MM.1S (cell line): ENCODE data around the gene SMARCA4.

ENCODE experiments used
- DNase-seq: peaks from one replicate; pipeline ENCODE4 v3.0.0-alpha.2; 2015
- H2AFZ ChIP-seq: fragments of 300-600 bp; sonication (generic); 2 replicates; pipeline ENCODE4 v1.6.0; 2016; ENCODE audit warnings: antibody characterized with exemption, low read length
- H3F3A ChIP-seq: fragments of 300-600 bp; sonication (generic); 2 replicates; pipeline ENCODE4 v1.6.1; 2016; ENCODE audit warnings: mild to moderate bottlenecking, antibody characterized with exemption, low read length, moderate library complexity, mixed read lengths; ENCODE audit not compliant: insufficient read depth
- H3K27ac ChIP-seq: fragments of 300-600 bp; sonication (generic); 2 replicates; pipeline ENCODE4 v1.5.1; 2016; ENCODE audit warnings: mild to moderate bottlenecking, low read length
- H3K27me3 ChIP-seq: fragments of 300-600 bp; sonication (generic); replicated peaks from 2 replicates; pipeline ENCODE4 v1.6.0; 2016; ENCODE audit warnings: low read length; ENCODE audit not compliant: insufficient read depth
- H3K36me3 ChIP-seq: fragments of 300-600 bp; sonication (generic); replicated peaks from 2 replicates; pipeline ENCODE4 v1.6.1; 2016; ENCODE audit warnings: mild to moderate bottlenecking, low read length, mixed read lengths; ENCODE audit not compliant: insufficient read depth
- H3K4me1 ChIP-seq: fragments of 300-600 bp; sonication (generic); 2 replicates; pipeline ENCODE4 v1.6.1; 2016; ENCODE audit warnings: low read length, mixed read lengths
- H3K4me2 ChIP-seq: fragments of 300-600 bp; sonication (generic); 2 replicates; pipeline ENCODE4 v1.6.0; 2016; ENCODE audit warnings: low read depth, low read length
- H3K4me3 ChIP-seq: fragments of 300-600 bp; sonication (generic); 2 replicates; pipeline ENCODE4 v1.5.1; 2016; ENCODE audit warnings: low read length, mixed read lengths
- H3K79me2 ChIP-seq: fragments of 300-600 bp; sonication (generic); 2 replicates; pipeline ENCODE4 v1.6.1; 2016; ENCODE audit warnings: mixed run types, low read length, mixed read lengths
- H3K9ac ChIP-seq: fragments of 300-600 bp; sonication (generic); 2 replicates; pipeline ENCODE4 v1.6.1; 2016; ENCODE audit warnings: low read length, mixed read lengths
- H3K9me2 ChIP-seq: fragments of 300-600 bp; sonication (generic); replicated peaks from 2 replicates; pipeline ENCODE4 v1.6.1; 2016; ENCODE audit warnings: mild to moderate bottlenecking, low read length, mixed read lengths; ENCODE audit not compliant: insufficient read depth
- H3K9me3 ChIP-seq: fragments of 300-600 bp; sonication (generic); replicated peaks from 2 replicates; pipeline ENCODE4 v1.6.1; 2016; ENCODE audit warnings: mild to moderate bottlenecking, low read length, mixed read lengths; ENCODE audit not compliant: insufficient read depth
- H4K20me1 ChIP-seq: fragments of 300-600 bp; sonication (generic); 2 replicates; pipeline ENCODE4 v1.6.1; 2016; ENCODE audit warnings: mild to moderate bottlenecking, low read length, moderate library complexity, mixed read lengths; ENCODE audit not compliant: insufficient read depth
- EZH2 ChIP-seq: fragments of 300-600 bp; sonication (generic); optimal IDR thresholded peaks from 2 replicates; pipeline ENCODE3; 2017; ENCODE audit warnings: low read depth, mild to moderate bottlenecking, antibody characterized with exemption, low read length, mixed read lengths
- EZH2phosphoT487 ChIP-seq: fragments of 300-600 bp; sonication (generic); IDR thresholded peaks from 2 replicates; pipeline ENCODE4 v1.6.1; 2018; ENCODE audit warnings: antibody characterized with exemption, low read length
- TF ChIP-seq, protein P1 (sequence below): fragments of 300-600 bp; sonication (generic); IDR thresholded peaks from 2 replicates; pipeline ENCODE4 v1.5.1; 2016; ENCODE audit warnings: antibody characterized with exemption, low read length, mixed read lengths

The SMARCA4 gene

DNA sequence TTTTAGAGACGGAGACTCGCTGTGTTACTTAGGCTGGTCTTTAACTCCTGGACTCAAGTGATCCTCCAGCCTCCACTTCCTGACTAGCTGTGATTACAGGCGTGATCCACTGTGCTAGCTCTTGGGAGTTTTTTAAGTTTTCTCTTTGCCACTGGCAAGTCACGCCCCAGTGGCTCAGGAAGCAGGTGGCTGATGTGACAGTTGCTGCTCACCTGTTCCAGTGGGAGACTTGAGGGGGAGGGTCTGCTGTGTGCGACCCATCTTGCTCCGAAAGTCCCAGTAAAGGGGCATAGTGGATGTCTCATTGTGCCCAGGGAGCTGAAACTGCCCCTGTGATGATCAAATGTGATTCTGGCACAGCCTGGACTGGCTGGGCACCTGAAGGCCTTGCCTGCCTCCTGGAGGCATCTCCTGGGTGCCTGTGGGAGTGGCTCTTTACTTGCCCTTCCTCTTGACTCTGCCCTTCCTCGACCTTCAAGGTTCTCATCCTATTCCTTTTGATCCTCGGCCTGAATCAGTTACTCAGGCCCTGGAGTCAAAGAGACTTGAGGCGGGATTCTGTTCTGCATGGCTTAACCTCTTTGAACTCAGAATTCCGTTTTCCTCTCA is 7.8 kb downstream of the SMARCA4 start:
- Histone ChIP-seq H4K20me1 (peaks cover 18% of the 10 kb centered on the region; the same call in 1 of the 2 replicates), H3K27me3 (no peaks in the 10 kb centered on the region), H3K4me2 (no peak overlapping the region), H3F3A (peaks cover 5% of the 10 kb centered on the region), H3K9ac (no peak overlapping the region), H3K9me2 (no peaks in the 10 kb centered on the region), H3K27ac (no peak overlapping the region), H3K79me2 (peaks cover 96% of the 10 kb centered on the region), H2AFZ (no peak overlapping the region), H3K36me3 (no peaks in the 10 kb centered on the region), H3K4me1 (peaks cover 4% of the 10 kb centered on the region), H3K9me3 (no peaks in the 10 kb centered on the region), H3K4me3 (no peak overlapping the region)
- TF ChIP-seq, protein P1, sequence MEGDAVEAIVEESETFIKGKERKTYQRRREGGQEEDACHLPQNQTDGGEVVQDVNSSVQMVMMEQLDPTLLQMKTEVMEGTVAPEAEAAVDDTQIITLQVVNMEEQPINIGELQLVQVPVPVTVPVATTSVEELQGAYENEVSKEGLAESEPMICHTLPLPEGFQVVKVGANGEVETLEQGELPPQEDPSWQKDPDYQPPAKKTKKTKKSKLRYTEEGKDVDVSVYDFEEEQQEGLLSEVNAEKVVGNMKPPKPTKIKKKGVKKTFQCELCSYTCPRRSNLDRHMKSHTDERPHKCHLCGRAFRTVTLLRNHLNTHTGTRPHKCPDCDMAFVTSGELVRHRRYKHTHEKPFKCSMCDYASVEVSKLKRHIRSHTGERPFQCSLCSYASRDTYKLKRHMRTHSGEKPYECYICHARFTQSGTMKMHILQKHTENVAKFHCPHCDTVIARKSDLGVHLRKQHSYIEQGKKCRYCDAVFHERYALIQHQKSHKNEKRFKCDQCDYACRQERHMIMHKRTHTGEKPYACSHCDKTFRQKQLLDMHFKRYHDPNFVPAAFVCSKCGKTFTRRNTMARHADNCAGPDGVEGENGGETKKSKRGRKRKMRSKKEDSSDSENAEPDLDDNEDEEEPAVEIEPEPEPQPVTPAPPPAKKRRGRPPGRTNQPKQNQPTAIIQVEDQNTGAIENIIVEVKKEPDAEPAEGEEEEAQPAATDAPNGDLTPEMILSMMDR: no peak
- no peak for TF ChIP-seq EZH2
- TF ChIP-seq EZH2phosphoT487: no peak
- DNase-seq: no peak

DNA sequence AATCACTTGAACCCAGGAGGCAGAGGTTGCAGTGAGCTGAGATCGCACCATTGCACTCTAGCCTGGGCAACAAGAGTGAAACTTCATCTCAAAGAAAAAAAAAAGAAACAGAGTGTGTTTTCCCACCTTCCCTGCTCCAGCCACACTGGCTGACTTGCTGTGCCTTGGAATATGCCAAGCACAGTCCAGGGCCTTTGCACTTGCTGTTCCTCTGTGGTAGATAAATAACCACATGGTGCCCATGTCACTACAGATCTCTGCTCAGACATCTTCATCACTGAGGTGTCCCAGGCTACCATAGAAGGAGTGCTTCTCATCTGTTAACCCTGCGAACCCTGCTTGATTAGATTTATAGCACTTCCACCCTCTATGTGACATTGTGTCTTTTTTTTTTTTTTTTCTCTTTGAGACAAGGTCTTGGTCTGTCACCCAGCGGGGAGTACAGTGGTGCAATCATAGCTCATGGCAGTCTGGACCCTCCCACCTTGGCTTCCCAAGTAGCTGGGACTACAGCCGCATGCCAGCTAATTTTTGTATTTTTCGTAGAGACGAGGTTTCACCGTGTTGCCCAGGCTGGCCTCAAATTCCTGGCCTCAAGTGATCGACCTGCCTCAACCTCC is 10.4 kb downstream of the SMARCA4 start:
- no peak overlapping the region for H3K9ac ChIP-seq
- peaks cover 95% of the 10 kb centered on the region for H3K79me2 ChIP-seq
- H3K27me3 ChIP-seq: no peaks in the 10 kb centered on the region
- H3F3A ChIP-seq: no peaks in the 10 kb centered on the region
- no peak overlapping the region for H2AFZ ChIP-seq
- TF ChIP-seq EZH2: no peak
- TF ChIP-seq, protein P1: no peak
- TF ChIP-seq EZH2phosphoT487: no peak
- H3K4me2 ChIP-seq: no peak overlapping the region
- H4K20me1 ChIP-seq: peaks cover 18% of the 10 kb centered on the region; the same call in 1 of the 2 replicates
- H3K36me3 ChIP-seq: no peaks in the 10 kb centered on the region
- no peak overlapping the region for H3K4me3 ChIP-seq
- H3K9me3 ChIP-seq: no peaks in the 10 kb centered on the region
- no peaks in the 10 kb centered on the region for H3K4me1 ChIP-seq
- no peaks in the 10 kb centered on the region for H3K9me2 ChIP-seq
- H3K27ac ChIP-seq: no peak overlapping the region
- DNase-seq: no peak

DNA sequence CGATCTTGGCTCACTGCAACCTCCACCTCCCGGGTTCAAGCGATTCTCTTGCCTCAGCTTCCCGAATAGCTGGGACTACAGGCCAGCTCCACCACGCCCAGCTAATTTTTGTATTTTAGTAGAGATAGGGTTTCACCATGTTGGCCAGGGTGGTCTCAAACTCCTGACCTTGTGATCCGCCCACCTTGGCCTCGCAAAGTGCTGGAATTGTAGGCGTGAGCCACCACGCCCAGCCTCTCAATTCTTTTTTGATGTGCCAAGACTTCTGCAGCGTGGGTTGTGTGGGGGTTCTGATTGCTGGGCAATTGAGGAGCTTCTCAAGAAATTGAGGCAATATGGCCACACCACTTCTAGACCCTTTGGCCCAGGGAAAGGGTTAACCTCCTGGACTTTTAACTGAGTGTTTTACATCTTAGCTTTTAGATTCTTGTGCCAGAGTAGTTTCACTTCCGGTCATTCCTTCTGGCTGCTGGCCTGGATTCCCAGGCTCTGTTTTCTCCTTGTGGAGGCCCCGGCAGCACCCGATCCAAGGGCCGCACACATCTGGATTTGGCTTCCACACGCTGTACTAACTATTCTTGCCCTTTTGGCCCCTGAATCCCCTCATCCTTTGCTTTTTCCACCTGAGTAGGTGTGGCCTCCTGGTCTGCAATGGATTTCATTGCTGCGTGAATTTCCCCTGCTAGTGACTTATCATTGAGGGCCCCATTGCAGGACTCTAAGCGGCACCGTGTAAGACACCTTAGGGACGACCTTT is 14.7 kb downstream of the SMARCA4 start:
- H2AFZ ChIP-seq: no peak overlapping the region
- H4K20me1 ChIP-seq: peaks cover 9% of the 10 kb centered on the region; the same call in 1 of the 2 replicates
- H3K36me3 ChIP-seq: no peaks in the 10 kb centered on the region
- TF ChIP-seq EZH2phosphoT487 (no peak), EZH2 (no peak)
- TF ChIP-seq, protein P1: no peak
- peaks cover 18% of the 10 kb centered on the region for H3F3A ChIP-seq
- DNase-seq: no peak
- H3K4me2 ChIP-seq: no peak overlapping the region
- peaks cover 86% of the 10 kb centered on the region for H3K79me2 ChIP-seq
- H3K4me1 ChIP-seq: peaks cover 23% of the 10 kb centered on the region
- no peak overlapping the region for H3K4me3 ChIP-seq
- no peaks in the 10 kb centered on the region for H3K9me3 ChIP-seq
- H3K9ac ChIP-seq: no peak overlapping the region
- no peaks in the 10 kb centered on the region for H3K9me2 ChIP-seq
- no peak overlapping the region for H3K27ac ChIP-seq
- H3K27me3 ChIP-seq: no peaks in the 10 kb centered on the region
